ENCODE data around the gene HOXB6. TPM values are rescaled to one million over a fixed set of nuclear protein-coding genes. Genes with fewer than 3 reads are reported as not detected.

HOXB6 gene
- total RNA-seq, 4 donors from 2014 or later = 0.88 to 18.2 (median 7.3) TPM; not detected in 1

DNA sequence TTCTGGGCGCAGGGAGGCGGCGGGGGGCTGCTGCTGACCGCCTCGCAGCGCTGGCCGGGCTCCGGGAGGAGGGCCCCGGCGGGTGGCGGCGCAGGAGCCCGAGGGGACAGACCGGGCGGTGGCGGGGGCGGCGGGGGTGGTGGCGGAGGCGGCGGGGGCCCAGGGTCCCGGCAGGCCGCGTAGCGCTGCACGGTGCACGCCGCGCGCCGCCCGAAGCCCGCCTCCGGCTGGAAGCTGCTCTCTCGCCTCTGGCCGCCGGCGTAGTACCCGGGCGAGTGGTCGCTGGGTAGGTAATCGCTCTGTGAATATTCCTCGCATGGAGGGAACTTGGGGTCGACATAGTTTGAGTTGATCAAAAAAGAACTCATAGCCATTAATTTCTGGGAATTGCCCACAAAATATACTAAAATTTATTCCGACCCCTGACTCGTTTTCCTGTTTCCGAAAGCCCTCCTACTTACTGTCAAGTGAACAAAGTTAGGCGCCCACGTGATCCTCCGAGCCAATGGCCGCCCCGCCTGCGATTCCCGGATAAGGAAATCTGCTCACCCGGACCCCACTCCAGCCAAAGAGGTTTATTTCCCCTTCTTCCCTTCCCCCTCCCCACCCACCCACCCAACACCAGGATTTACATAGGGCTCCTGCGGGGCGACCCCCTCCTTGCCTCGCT, 26.7 kb downstream of the HOXB6 start, which contains the start of gene HOXB4:
Gene HOXB4 (minus strand): TSS at position 405 of the 670 bp plus-strand sequence. CDS start 31 bp downstream, at position 374.
- Histone ChIP-seq H3K4me1 (peaks cover 0 to 4% of the 10 kb centered on the region in 2 donors), H3K36me3 (no peaks in the 10 kb centered on the region), H3K9me3 (no peaks in the 10 kb centered on the region), H3K4me3 (peak within 1 kb of the TSS; percentile 29 to 39), H3K27me3 (peaks cover 0 to 42% of the 10 kb centered on the region in 2 donors), H3K27ac (peak within 1 kb of the TSS; percentile 68 to 87)
- TF ChIP-seq POLR2A (IDR thresholded peaks at IDR 0.05) (no peak), CTCF (IDR thresholded peaks at IDR 0.05) (no peak)
- intact Hi-C loops (cut with DNase I; ENCODE audit: low total_unique reads) = no loop called here
- DNase-seq = peak; percentile 67 to 68

DNA sequence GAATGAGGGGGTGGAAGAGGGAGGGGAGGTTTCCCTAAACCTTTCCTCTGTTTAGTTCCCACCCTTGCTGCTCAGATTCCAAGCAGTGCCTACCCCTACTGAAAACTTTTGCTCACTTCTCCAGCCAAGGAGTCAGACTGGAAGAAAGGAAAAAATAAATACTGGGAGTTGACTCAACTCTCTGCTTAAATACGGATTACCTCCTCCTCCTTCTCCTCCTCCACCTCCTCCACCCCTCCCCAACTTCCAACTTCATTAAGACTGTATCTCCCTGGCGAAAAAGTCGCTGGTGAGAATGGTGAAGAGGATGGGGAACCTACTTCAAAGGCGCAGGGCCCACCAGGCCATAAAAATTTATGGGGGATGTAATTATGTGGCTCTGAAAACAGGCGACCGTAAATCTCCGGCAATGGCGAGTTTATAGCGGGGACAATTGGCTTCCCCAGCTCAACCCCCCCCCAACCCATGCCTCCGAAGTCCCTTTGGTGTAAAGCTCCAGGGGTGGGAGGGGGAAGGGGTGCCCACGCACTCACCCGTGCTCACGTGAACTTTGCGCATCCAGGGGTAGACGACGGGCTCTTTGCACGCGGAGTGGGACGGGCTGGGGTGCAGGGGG, 27.3 kb downstream of the HOXB6 start:
- TF ChIP-seq CTCF (IDR thresholded peaks at IDR 0.05) = no peak
- TF ChIP-seq POLR2A (IDR thresholded peaks at IDR 0.05) = no peak
- DNase-seq = no peak
- peaks cover 0 to 4% of the 10 kb centered on the region in 2 donors for H3K4me1 ChIP-seq
- no peaks in the 10 kb centered on the region for H3K9me3 ChIP-seq
- H3K4me3 ChIP-seq = peak overlapping the region; percentile 29 to 39
- peak overlapping the region; percentile 68 to 87 for H3K27ac ChIP-seq
- intact Hi-C loops (cut with DNase I; ENCODE audit: low total_unique reads) = no loop called here
- H3K36me3 ChIP-seq = no peaks in the 10 kb centered on the region
- peaks cover 0 to 42% of the 10 kb centered on the region in 2 donors for H3K27me3 ChIP-seq

GRCh38 chr17:48576479-48577309, 28.1 kb downstream of the HOXB6 start:
- peak in 1 of 2 donors; percentile 57 for DNase-seq
- H3K36me3 ChIP-seq = no peaks in the 10 kb centered on the region
- H3K4me1 ChIP-seq = peaks cover 0 to 4% of the 10 kb centered on the region in 2 donors
- peaks cover 0 to 41% of the 10 kb centered on the region in 2 donors for H3K27me3 ChIP-seq
- TF ChIP-seq POLR2A (IDR thresholded peaks at IDR 0.05) (no peak), CTCF (IDR thresholded peaks at IDR 0.05) (no peak)
- peak overlapping the region; percentile 68 to 87 for H3K27ac ChIP-seq
- no peaks in the 10 kb centered on the region for H3K9me3 ChIP-seq
- intact Hi-C loops (cut with DNase I; ENCODE audit: low total_unique reads) = no loop called here
- H3K4me3 ChIP-seq = peak overlapping the region in 1 of 2 donors; percentile 39

- DNase-seq = no peak
- intact Hi-C loops (cut with DNase I; ENCODE audit: low total_unique reads) = no loop called here
- H3K27ac ChIP-seq = peak overlapping the region in 1 of 2 donors; percentile 10
- TF ChIP-seq CTCF (IDR thresholded peaks at IDR 0.05) = no peak
- TF ChIP-seq POLR2A (IDR thresholded peaks at IDR 0.05) = no peak
- no peaks in the 10 kb centered on the region for H3K9me3 ChIP-seq
- H3K4me3 ChIP-seq = no peak overlapping the region
- H3K36me3 ChIP-seq = no peaks in the 10 kb centered on the region
- H3K4me1 ChIP-seq = peaks cover 0 to 4% of the 10 kb centered on the region in 2 donors
- peaks cover 0 to 33% of the 10 kb centered on the region in 2 donors for H3K27me3 ChIP-seq
Observed at GRCh38 chr17:48575673-48576478, 28.9 kb downstream of the HOXB6 start.

Measured in uterus (tissue), 4 donors.